ENCODE data around the gene HOXC4.
"Not testable (repeated sequence)": the region's sequence is repeated elsewhere in the genome, so short reads cannot be mapped to it uniquely, and the experiment has no call there.

Gene HOXC4

DNA sequence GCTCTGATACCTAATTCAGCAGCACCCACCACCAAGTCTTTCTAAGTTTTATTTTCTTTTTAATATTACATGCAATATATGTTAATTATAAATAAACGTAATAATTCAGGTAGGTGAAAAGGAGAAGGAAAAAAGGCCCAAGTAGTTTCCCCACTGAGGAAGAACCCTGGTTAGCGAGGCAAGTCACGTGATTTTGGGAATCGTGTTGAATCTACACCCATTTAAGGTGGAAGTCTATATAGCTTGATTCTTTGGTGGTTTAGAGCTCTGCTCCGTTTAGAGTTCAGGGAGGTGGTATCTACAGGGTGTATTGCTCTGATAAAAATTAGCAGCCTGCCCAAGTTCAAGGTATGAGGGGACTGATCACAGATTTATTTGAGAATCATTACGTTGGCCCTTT is 47.0 kb downstream of the HOXC4 start:
- DNase-seq: not testable (repeated sequence)

DNA sequence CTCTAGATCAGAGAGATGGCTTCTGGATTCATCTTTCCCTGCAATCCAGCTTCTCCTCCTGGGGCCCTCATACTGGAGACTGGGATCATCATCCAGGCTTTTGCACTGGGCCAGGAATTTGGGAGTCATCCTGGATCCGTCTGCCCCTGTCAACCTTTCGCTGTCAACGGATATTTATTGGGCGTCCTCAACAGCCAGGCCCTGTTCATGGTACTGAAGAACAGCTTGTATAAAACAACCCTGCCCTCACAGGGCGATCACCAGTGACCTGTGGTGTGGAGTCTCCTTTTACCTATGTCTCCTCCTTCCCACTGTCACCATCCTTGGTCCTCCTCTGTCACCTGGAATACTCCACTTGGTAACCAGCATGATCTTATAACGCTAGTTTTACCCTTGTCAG is 48.6 kb downstream of the HOXC4 start:
- not testable (repeated sequence) for DNase-seq

DNA sequence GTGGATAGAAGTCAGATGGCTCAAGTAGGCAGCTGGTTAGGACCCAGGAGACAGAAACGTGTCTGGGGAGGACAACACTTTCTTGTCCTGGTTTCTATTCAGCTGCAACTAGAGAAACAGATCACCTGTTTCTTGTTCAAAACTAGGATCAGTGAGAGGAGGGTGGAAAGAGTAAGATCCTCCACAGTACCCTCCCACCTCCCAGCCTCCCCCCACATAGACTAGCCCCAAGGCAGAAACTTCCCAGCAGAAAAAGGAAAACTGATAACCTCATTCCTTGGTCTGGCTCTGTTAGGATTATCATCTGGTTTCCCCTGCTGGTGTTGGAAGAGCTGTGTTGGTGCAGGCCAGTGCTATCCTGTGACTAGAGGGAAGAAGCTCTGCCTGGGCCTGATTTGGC is 50.2 kb downstream of the HOXC4 start:
- DNase-seq: not testable (repeated sequence)

Measured in activated CD4-positive, alpha-beta T cell treated with anti-CD3 and anti-CD28 coated beads, Interleukin-2, amount 50 U/mL, for 1 hour (primary cell).